SK-N-SH (cell line): ENCODE results near the gene SPEF1. TPM values are rescaled to one million over a fixed set of nuclear protein-coding genes. Genes with fewer than 3 reads are reported as not detected.
A peak's percentile ranks its signal among the peaks of the same experiment; 100 is the strongest.

Experiments used
- CTCF ChIA-PET: fragments of 300-600, 350-600 bp; formaldehyde crosslinking; extraction: SDS; loops from one replicate; lab custom pipeline; 2021; lab: Yijun Ruan, JAX
- POLR2A ChIA-PET: fragments of 350-600 bp; sonication (Branson Sonifier 250); formaldehyde crosslinking; extraction: SDS; loops from one replicate; lab custom pipeline; 2020; ENCODE audit warnings: antibody characterized with exemption, inconsistent platforms; lab: Yijun Ruan, JAX
- DNase-seq: peaks from one replicate; pipeline ENCODE4 v3.0.0; 2012
- H2AFZ ChIP-seq: fragments of 200-600 bp; sonication (generic); 2 replicates; pipeline ENCODE4 v1.8.1; 2016; ENCODE audit warnings: antibody characterized with exemption, mild to moderate bottlenecking, low read depth
- H3F3A ChIP-seq: fragments of 200-600 bp; sonication (generic); replicated peaks from 2 replicates; pipeline ENCODE3; 2016; ENCODE audit warnings: antibody characterized with exemption, mild to moderate bottlenecking; ENCODE audit not compliant: insufficient read depth
- H3K27ac ChIP-seq, 2 experiments: fragments of 200-500 bp in 1 of 2; fragments of 200-600 bp in 1 of 2; sonication (Bioruptor generic) in 1 of 2; sonication (generic), shearing (Covaris generic) in 1 of 2; 2 replicates each; pipeline versions ENCODE4 v1.5.1 to v1.6.1; 2014 to 2016; ENCODE audit warnings: low read depth in 2 of 2, inconsistent platforms in 1 of 2, low read length in 1 of 2, mild to moderate bottlenecking in 1 of 2, mixed read lengths in 1 of 2
- H3K27me3 ChIP-seq: fragments of 200-600 bp; sonication (generic), shearing (Covaris generic); 2 replicates; pipeline ENCODE4 v1.6.1; 2016; ENCODE audit warnings: mixed run types; ENCODE audit not compliant: insufficient read depth
- H3K36me3 ChIP-seq, 2 experiments: fragments of 200-500 bp in 1 of 2; fragments of 200-600 bp in 1 of 2; sonication (Bioruptor generic) in 1 of 2; sonication (generic) in 1 of 2; replicated peaks in 1 of 2; 2 replicates each; pipeline versions ENCODE3 to v1.5.1; 2014 to 2016; ENCODE audit warnings: low read length in 1 of 2, mild to moderate bottlenecking in 1 of 2; ENCODE audit not compliant: insufficient read depth in 2 of 2, control insufficient read depth in 1 of 2
- H3K4me1 ChIP-seq, 2 experiments: fragments of 200-500 bp in 1 of 2; fragments of 200-600 bp in 1 of 2; sonication (Bioruptor generic) in 1 of 2; sonication (generic), shearing (Covaris generic) in 1 of 2; 2 replicates each; pipeline versions ENCODE4 v1.5.1 to v1.6.1; 2014 to 2016; ENCODE audit warnings: low read depth in 1 of 2, low read length in 1 of 2, mixed run types in 1 of 2; ENCODE audit not compliant: insufficient read depth in 2 of 2, control insufficient read depth in 1 of 2
- H3K4me2 ChIP-seq: fragments of 200-600 bp; sonication (generic), shearing (Covaris generic); 2 replicates; pipeline ENCODE4 v1.6.1; 2017; ENCODE audit warnings: mixed run types
- H3K4me3 ChIP-seq, 2 experiments: fragments of 200-500 bp in 1 of 2; fragments of 200-600 bp in 1 of 2; sonication (Bioruptor generic) in 1 of 2; sonication (generic), shearing (Covaris generic) in 1 of 2; 2 replicates each; pipeline versions ENCODE4 v1.5.1 to v1.8.1; 2014 to 2016; ENCODE audit warnings: low read depth in 2 of 2, inconsistent platforms in 1 of 2, low read length in 1 of 2, mild to moderate bottlenecking in 1 of 2, mixed read lengths in 1 of 2, moderate library complexity in 1 of 2
- H3K79me2 ChIP-seq: fragments of 200-600 bp; sonication (generic); 2 replicates; pipeline ENCODE4 v1.8.1; 2017; ENCODE audit warnings: mild to moderate bottlenecking; ENCODE audit not compliant: insufficient read depth
- H3K9ac ChIP-seq: fragments of 200-600 bp; sonication (generic); 2 replicates; pipeline ENCODE4 v1.6.1; 2017; ENCODE audit warnings: mixed run types
- H3K9me2 ChIP-seq: fragments of 200-600 bp; sonication (generic); 2 replicates; pipeline ENCODE4 v1.6.1; 2017; ENCODE audit warnings: mixed run types
- H3K9me3 ChIP-seq: fragments of 200-600 bp; sonication (generic); 2 replicates; pipeline ENCODE4 v1.6.1; 2017; ENCODE audit warnings: mixed run types, mild to moderate bottlenecking, moderate library complexity
- H4K20me1 ChIP-seq: fragments of 200-600 bp; sonication (generic); 2 replicates; pipeline ENCODE4 v1.6.1; 2017; ENCODE audit warnings: mild to moderate bottlenecking, mixed run types; ENCODE audit not compliant: insufficient read depth
- CHD2 ChIP-seq: fragments of 150-350 bp; IDR thresholded peaks from 2 replicates; pipeline ENCODE4 v1.6.1; 2018; ENCODE audit warnings: low read length; ENCODE audit not compliant: partially characterized antibody
- EP300 ChIP-seq, 2 experiments: IDR thresholded peaks; 2 replicates each; pipeline versions ENCODE4 v1.4.0 to v1.6.1; 2012; ENCODE audit warnings: borderline replicate concordance in 1 of 2, low read depth in 1 of 2, low read length in 1 of 2
- FOSL2 ChIP-seq: IDR thresholded peaks from 2 replicates; pipeline ENCODE4 v1.4.0; 2012; ENCODE audit warnings: low read depth, mild to moderate bottlenecking, moderate library complexity, borderline replicate concordance
- FOXM1 ChIP-seq: IDR thresholded peaks from 2 replicates; pipeline ENCODE4 v1.4.0; 2012; ENCODE audit warnings: low read depth, mild to moderate bottlenecking
- GABPA ChIP-seq: IDR thresholded peaks from 2 replicates; pipeline ENCODE4 v1.4.0; 2012; ENCODE audit warnings: low read depth, mild to moderate bottlenecking
- GATA2 ChIP-seq: sonication (generic); formaldehyde crosslinking; IDR thresholded peaks from 2 replicates; pipeline ENCODE4 v1.5.0; 2020; ENCODE audit warnings: mild to moderate bottlenecking, missing genetic modification reagents
- IRF3 ChIP-seq: fragments of 150-350 bp; IDR thresholded peaks from 2 replicates; pipeline ENCODE4 v1.6.1; 2016; ENCODE audit warnings: mild to moderate bottlenecking, low read depth, low read length
- MAX ChIP-seq: IDR thresholded peaks from 2 replicates; pipeline ENCODE4 v1.4.0; 2012; ENCODE audit warnings: low read depth
- MXI1 ChIP-seq: IDR thresholded peaks from 2 replicates; pipeline ENCODE4 v1.6.1; 2012; ENCODE audit warnings: mild to moderate bottlenecking, low read depth, low read length, improper control_type of control experiment
- NRF1 ChIP-seq: IDR thresholded peaks from 2 replicates; pipeline ENCODE4 v1.6.1; 2012; ENCODE audit warnings: low read depth, mild to moderate bottlenecking, low read length
- RFX5 ChIP-seq: IDR thresholded peaks from 2 replicates; pipeline ENCODE4 v1.6.1; 2012; ENCODE audit warnings: mild to moderate bottlenecking, improper control_type of control experiment, low read length
- RXRA ChIP-seq: IDR thresholded peaks from 2 replicates; pipeline ENCODE4 v1.4.0; 2012; ENCODE audit warnings: low read depth, mild to moderate bottlenecking, borderline replicate concordance
- SIN3A ChIP-seq: IDR thresholded peaks from 2 replicates; pipeline ENCODE4 v1.6.1; 2012; ENCODE audit warnings: low read depth, mild to moderate bottlenecking, low read length, moderate library complexity, borderline replicate concordance
- TAF1 ChIP-seq: IDR thresholded peaks from 2 replicates; pipeline ENCODE4 v1.6.1; 2012; ENCODE audit warnings: low read depth, mild to moderate bottlenecking, low read length, moderate library complexity, borderline replicate concordance
- TEAD4 ChIP-seq: IDR thresholded peaks from 2 replicates; pipeline ENCODE4 v1.4.0; 2012; ENCODE audit warnings: mild to moderate bottlenecking, borderline replicate concordance; ENCODE audit not compliant: insufficient read depth
- USF1 ChIP-seq: IDR thresholded peaks from 2 replicates; pipeline ENCODE4 v1.4.0; 2012; ENCODE audit warnings: low read depth, borderline replicate concordance
- YY1 ChIP-seq: IDR thresholded peaks from 2 replicates; pipeline ENCODE4 v1.4.0; 2012; ENCODE audit warnings: low read depth, mild to moderate bottlenecking
- WGBS: methylation state at CpG from one replicate; pipeline ENCODE4 v1.1.6; 2017; ENCODE audit warnings: low lambda C conversion rate; 5-methylcytosine and 5-hydroxymethylcytosine counted together
- polyA plus RNA-seq, 3 experiments: library from polyadenylated mRNA; depleted of rRNA; stranded (reverse); fragments of >200 nt; gene quantifications; 2 replicates each; pipeline ENCODE4 v1.2.3, GENCODE V29; 2012

The SPEF1 gene
- polyA plus RNA-seq, 1 of the 3 experiments (the other 2 are of a cell fraction) = 1.6 TPM

- Histone ChIP-seq H3K4me3 (peak overlapping the region; percentile 63 to 74), H3F3A (peaks cover 15% of the 10 kb centered on the region), H3K79me2 (peaks cover 40% of the 10 kb centered on the region)
- DNase-seq = peak; percentile 73
- TF ChIP-seq USF1 (no peak), MAX (peak; percentile 86), EP300 (IDR thresholded peaks at IDR 0.05; ENCODE audit: borderline replicate concordance in 1 of 2, low read depth in 1 of 2, low read length in 1 of 2) (no peak), YY1 (no peak), FOXM1 (no peak), GATA2 (CRISPR knock-in tag) (no peak), IRF3 (no peak), CHD2 (peak; percentile 57), MXI1 (peak; percentile 50; the same call in 1 of the 2 replicates), GABPA (no peak), TAF1 (no peak), TEAD4 (no peak), RXRA (no peak), NRF1 (peak; percentile 48; the same call in 1 of the 2 replicates), FOSL2 (no peak), RFX5 (no peak), SIN3A (no peak)
- TF ChIP-seq, all 33 proteins: peak for 4
- no CpG with 5 or more reads among the region's 35 CpGs for WGBS
- peaks cover 27 to 29% of the 10 kb centered on the region in 2 experiments; a peak in 3 of 4 replicates for H3K4me1 ChIP-seq
- H3K27ac ChIP-seq = peak overlapping the region; percentile 41 to 82
- H3K27me3 ChIP-seq = no peaks in the 10 kb centered on the region
- H4K20me1 ChIP-seq = peaks cover 45% of the 10 kb centered on the region
- CTCF ChIA-PET = interaction anchor here (0.6 to 6.4 kb wide), 23 partner anchors 8 to 1057 kb away, joined by 3 to 161 read pairs (median 5); partner anchors contain the start of genes ADISSP, AP5S1 and CDC25B
- peak overlapping the region; percentile 96 for H3K4me2 ChIP-seq
- H3K36me3 ChIP-seq = peaks cover 7 to 9% of the 10 kb centered on the region in 2 experiments
- no peaks in the 10 kb centered on the region for H3K9me3 ChIP-seq
- H2AFZ ChIP-seq = no peak overlapping the region
- POLR2A ChIA-PET = interaction anchor here (1.0 to 2.8 kb wide), 5 partner anchors 18 to 82 kb away, joined by 3 to 20 read pairs (median 11); partner anchors contain the start of genes ADISSP and AP5S1
- H3K9ac ChIP-seq = peak overlapping the region; percentile 71
- no peaks in the 10 kb centered on the region for H3K9me2 ChIP-seq
Observed at GRCh38 chr20:3786126-3786484, 4.9 kb upstream of the SPEF1 start.
